ENCODE results near the gene PFKFB2.
"Not testable (repeated sequence)": the region's sequence is repeated elsewhere in the genome, so short reads cannot be mapped to it uniquely, and the experiment has no call there.

PFKFB2 gene

DNA sequence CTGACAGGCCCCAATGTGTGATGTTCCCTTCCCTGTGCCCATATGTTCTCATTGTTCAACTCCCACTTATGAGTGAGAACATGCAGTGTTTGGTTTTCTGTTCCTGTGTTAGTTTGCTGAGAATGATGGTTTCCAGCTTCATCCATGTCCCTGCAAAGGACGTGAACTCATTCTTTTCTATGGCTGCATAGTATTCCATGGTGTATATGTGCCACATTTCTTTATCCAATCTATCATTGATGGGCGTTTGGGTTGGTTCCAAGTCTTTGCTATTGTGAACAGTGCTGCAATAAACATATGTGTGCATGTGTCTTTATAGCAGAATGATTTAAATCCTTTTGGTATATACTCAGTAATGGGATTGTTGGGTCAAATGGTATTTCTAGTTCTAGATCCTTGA lies 11.7 kb upstream of the PFKFB2 start:
- DNase-seq = not testable (repeated sequence)

DNA sequence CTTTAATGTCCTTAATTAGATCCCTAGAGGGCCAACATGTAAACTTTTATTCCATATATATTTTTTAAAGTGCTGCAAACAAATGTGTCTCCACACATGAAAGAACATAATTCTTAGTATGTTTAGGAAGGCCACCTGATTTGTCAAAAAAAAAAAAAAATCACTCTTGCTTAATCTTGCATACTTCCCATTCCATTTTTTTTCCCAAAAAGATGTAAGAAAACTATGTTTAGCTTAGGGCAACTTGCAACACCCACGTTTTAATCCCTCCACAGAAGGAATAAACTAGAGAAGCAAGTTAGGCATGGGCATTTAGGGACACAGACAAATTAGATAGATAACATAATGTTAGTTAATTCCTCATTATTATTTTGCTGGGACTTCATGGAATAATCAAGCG lies 7.6 kb upstream of the PFKFB2 start:
- no peak for DNase-seq

DNA sequence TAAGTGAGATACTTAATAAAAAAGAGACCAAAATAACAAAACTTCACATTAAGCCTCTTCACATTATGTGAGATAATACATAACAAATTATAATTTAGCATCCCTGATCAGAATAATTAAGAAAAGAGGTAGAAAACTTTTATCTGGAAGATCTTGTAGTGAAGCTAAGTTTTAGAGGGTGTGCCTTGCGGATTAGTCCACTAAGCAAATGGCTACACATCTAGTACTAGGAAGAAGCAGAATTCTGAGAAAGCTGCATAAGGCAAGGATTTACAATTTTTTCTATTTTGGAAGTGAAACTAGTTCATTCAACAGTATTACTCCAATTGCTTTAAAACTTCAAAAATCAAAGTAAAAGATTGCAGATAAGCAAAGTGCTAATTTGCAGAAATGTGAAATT lies 5.6 kb upstream of the PFKFB2 start:
- DNase-seq = no peak

DNA sequence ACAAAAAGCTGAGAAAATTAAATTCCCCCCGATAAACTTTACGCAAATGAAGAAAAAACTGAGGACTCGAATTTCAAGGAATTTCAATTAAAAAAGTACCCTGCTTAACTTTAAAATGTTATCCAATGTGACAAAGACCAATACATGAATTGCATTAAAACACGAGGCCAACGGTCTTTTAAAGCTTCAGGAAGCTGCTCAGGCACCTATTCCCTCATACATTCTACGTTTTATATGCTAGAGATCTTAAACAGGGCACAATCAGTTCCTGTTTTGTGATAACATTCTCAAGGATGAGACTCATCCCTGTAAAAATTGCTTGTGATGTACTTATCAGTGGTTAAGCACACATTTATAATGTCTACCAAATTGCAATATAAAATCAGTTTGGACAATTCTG lies 5.0 kb upstream of the PFKFB2 start:
- no peak for DNase-seq

DNA sequence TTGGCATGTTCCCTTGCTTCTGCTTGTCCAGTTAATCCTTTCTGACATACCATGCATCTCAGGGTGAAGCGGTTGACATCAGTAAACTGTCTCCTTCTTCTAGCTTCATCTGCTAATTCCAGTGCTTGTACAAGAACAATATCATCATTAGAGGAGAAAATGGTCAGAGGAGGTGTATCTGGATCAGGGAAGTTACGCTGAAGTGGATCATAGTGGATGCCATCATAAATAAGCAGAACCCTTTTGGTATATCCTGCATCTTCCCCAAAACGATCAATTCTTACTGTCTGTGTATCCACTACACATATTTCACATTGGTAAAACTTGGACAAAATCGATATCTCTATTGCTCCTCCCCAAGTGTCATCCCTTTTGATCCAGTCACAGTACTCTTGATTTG lies 4.0 kb upstream of the PFKFB2 start:
- no peak for DNase-seq

DNA sequence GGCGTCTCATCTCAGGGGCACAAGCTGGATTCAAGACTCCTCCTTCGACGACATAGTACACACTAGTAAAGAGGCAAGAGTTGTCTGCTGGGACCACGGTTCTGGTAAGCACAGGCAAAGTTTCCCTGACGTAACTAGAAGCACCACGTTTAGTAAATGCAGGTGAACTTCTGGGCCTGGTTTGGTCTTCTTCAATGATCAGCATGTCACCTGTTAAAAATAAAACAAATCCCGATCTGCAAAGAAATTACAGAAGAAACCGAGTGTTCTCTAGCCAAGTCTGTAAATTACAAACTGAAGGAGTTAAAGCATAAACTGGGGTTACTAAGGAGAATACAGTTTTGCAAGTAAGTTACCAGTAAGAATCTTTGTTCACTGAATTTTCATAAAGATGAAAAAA lies 3.6 kb upstream of the PFKFB2 start:
- no peak for DNase-seq

DNA sequence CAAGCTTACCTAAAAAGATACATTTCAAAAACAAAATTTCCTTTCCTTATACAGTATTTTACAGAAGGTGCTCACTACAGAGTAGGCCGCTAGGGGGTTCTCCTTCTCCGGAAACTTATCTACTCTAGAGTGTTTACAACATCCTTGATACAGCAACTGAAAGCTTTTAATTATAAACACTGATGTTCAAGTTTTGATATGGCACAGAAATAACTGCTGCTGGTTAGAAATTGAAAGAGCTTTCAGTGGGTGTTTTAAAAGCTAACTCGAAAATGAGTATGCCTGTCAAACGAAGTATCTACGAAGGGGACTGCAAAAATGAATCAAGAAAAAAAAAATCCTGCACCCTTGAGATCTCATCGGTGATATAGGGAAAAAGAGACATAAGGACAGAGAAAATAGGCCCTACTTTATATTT lies 3.1 kb upstream of the PFKFB2 start:
- peak; percentile 51 for DNase-seq

DNA sequence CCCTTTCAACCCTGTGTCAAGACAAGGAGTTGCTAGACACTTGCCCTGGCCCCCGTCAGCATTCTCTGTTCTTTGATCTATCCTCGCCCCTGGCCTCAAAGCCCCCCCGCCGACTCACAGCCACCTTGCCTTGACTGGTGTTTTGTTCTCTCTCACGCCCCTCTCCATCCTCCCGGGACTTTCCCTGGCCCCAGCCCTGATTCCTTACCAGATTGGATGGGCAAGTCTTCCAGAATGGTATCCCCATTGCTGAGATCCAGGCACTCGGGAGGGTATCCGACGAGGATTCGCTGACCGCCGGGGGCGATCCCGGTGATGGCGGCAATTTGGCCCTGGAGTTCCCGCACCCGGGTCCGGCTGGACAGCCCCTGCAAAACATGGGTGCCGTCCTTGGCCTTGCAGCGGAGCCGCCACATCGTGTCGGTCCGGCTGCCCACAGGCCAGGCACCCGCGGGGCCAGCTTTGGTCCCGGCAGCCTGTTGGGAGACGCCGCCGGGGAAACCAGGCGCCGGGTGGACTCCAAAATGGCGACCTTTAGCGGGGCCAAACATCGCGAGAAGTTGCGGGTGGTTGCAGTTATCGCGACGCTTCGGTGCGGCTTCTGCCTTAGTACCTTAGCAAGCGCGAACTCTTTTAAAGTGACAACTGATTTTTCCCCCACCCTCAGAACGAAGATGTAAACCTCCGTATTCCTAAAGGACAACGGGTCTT lies 2.4 kb upstream of the PFKFB2 start:
- peak; percentile 90 for DNase-seq

DNA sequence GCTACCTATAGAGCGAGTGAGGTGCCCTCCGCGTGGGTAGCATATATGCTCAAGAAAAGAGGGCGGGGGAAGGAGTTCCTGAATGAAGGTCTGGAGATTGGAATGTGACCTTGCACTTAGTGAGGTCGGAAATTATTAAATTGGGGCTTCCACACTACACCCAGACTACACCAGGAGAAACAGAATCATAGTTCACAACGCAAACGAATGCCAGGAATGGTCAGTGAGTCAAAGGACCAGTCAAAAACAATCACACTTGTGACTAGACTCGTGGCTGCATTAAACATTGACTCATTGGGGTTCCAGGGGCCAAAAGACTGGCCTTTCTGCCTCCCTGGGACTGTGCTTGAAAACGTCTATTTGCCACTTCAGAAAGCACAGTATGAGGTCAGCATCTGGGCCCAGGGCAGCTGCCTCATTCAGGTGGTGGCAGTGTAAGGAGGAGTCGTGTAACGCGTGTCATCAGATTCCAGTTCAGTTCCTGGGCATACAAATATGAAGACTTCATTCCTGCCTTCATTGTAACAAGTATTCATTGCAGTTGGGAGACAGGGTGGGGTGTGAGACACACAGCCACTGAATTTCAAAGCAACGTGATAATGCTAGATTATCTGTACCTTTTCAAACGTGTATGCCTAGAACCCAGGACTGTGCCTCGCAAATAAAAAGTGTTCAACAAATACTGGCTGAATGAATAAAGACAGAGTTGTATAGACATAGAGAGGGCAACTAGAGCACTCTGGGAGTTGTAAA lies 1.7 kb upstream of the PFKFB2 start, which contains the start of gene YOD1:
YOD1 (minus strand) TSS at position 18 of the 753 bp plus-strand sequence. CDS start 178 bp downstream, outside the sequence.
- no peak for DNase-seq

DNA sequence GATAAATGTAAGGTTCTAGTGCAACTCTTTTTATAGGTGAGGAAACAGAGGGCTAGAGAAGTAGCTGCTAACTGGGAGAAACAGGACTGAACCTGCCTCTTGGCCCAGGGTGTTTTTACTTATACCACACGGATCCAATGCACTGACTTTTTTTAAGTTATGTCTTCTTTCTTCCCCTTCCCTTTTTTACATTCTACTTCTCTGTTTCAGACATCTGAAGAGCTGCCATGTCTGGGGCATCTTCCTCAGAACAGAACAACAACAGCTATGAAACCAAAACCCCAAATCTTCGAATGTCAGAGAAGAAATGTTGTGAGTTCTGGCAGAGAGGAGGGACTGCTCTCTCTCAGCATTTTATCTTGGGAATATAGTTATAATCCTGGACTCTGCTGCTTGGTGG lies 1.4 kb downstream of the PFKFB2 start:
- no peak for DNase-seq

DNA sequence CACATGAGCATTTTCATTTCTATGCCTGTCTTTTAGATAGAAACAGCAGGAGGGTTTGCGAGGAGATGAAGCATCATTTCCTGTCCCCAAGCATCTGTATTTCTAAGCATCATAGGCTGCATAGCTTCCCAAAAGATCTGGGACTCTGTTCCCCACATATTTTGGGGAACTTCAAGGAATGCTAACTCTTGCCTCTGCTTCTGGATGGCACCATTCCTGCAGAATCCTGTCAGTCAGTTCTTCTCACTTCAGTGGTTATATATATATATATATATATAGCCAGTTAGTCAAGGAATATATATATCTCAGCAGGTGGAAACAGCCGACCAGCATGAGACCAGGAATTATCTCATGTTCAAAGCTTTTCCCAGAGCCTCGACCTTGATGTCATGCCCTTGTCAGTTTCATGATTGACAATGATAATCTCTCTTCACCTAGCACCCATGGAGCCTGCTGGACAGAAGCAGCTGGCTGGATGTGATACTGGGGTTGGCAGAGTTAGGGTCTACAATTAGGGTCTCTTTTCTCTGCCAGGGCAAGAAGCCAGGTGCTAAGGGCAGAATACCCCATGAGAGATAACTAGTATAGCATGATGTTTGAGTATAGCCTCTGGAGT lies 2.4 kb downstream of the PFKFB2 start:
- DNase-seq = no peak

DNA sequence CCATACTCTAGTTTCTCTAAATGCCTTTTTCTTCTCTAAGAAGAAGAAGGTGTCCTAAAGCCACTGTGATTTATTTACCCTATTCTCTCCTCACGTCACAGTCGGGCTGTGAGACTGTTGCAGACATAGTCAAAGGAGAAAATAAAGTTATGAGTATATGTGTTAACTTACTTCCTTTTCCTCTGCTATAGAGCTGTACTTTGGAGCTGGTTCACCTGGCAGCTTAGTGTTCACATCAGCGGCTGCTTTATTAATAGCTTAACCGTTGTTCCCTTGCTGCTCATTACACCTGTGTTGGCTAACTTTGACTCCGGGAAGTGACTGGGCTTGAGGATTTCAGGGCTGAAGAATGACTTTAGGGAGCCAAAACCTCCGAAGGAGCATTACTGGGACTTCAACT lies 3.6 kb downstream of the PFKFB2 start:
- no peak for DNase-seq

DNA sequence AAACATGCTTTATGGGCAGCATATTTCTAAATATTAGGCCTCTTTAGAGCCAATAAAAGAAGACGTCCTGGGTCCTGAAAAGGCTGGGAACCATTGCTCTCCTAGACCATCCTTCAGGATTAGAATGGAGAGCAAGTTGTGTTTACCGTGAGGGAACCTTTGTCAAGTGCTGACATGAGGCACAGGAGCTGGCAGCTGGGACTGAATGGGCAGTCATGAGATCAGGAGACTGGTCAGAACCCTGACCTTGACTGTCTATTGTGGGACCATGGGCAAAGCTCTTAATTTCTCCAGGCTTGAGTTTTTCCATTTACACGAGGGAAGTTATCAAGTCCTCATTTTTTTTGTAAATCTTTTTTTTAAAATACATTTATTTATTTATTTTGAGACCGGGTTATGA lies 5.2 kb downstream of the PFKFB2 start:
- DNase-seq = no peak

DNA sequence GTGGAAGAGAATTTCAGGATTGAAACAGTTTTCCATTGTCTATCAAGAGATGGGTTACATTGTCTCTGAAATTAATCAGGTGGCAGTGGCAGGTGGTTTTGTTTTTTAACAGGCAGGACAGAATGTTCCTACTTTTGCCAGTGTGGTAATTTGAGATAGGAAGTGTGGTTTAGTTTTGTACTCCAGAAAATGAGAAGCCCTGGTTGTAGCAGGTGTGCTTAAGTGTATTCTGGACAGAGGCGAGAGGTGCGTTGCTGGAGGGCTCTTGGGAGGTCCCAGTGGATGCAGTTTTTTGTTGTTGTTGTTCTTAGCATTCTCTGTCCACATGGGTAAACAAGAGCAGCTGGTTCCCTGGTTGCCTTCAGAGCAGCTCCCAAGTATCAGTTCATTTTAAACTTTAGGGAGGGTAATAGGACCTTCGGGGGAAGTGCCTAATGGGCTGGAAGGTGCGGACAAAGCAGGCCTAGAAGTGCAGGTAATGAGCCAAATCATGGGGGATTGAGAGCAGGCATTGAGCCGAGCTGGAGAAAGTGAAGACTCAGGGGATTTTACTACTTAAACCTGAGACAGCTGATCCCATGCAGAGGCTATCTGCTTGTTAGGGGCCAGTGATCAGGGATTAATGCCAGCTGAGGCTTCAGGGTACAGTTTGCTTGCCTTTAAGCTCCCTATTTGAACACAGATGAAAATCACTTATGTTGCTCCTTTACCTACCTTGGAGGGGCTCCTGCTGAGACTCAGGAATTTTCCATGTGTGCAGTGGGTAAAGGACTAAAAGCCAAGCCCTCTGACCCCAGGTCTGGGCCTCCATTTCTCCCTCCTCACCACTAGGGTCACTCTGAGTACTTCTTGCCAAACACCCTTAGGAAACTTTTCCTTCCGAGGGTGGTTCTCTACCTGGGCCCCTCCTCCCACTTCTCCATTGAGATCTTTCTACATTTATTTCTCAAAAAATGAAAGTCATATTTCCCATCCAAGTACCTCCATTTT lies 6.1 kb downstream of the PFKFB2 start:
- no peak for DNase-seq

DNA sequence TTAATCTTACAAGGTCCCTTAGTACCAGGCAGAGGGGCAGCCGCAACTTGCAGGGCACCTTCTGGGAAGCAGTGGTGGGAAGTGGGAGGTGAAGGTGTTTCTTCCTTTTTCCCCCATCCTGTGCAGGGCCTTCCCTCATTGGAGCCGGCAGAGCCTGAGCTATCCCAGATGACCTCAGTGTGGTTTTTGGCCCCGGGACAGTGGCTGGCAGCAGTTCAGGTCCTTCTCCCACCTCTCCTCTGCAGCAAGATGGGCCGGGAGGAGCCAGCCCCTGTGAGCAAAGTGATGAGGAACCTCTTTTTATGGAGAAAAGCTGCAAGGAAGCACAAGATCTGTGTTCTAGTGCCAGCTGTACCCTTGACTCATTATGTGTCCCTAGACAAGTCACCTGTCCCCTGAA lies 6.8 kb downstream of the PFKFB2 start:
- DNase-seq = no peak

DNA sequence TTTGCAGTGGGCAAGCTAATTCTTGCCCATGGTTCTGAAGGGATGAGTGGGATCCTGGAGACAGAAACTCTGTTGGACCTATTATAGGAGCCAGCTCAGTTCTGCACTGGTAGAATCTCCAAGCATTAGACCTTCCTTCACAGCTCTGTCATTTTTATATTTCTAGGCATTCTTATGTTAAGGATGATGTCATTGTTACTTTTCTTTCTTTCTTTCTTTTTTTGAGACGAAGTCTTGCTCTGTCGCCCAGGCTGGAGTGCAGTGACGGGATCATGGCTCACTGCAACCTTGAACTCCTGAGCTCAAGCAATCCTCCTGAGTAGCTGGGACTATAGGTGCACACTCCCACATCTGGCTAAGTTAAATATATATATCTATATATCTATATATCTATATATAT lies 7.5 kb downstream of the PFKFB2 start:
- no peak for DNase-seq

DNA sequence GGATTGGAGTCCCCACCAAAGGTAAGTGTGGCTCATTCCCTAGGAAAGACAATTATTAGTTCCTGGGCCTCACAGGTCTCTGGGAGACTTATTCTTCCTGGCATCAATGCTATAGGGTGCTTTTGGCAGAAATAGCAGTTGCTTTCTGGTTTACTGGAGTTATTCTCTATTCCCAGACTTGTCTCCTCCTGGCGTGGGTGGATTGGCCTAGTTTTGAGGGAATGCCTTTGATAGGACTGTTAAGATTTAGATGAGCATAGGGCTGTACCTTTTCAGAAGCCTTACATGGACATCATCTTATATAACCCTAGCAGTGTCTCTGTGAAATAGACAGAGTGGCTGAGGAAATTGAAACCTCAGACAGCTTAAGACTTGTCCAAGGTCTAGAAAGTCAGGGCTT lies 9.0 kb downstream of the PFKFB2 start:
- no peak for DNase-seq

DNA sequence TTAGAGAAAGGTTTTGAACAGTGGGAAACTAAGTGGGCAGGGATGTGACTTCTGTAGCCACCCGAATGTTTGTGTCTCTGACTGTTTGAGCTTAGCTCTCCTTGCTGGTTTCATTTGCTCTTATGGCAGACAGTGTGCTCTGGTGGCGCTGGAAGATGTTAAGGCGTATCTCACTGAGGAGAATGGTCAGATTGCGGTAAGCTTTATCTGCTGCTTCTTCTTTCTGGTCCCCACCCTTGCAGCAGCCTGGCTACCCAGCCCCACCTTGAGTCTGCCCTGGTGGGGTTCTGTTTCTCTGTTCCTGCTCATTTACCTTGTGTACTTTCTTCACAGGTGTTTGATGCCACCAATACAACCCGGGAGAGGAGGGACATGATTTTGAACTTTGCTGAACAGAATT lies 9.9 kb downstream of the PFKFB2 start:
- DNase-seq = no peak

DNA sequence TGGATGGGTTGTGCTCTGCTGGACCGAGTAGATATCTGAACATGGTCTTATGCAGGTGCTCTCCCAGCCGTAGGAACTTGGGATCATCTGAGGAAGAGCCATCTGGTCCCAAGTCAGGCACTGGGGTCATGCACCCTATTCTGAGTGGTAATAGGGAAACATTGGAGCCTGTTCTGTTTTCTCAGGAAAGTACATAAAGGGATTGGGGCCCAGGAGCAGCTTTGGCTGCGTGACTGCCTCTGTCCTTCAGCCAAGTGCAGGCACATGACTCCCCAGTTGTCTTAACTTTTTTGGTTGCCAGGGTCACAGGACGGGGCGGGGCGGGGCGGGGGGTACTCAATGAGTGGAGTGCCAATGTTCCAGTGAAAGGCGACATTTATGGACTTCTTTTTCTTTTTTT lies 11.5 kb downstream of the PFKFB2 start:
- no peak for DNase-seq

DNA sequence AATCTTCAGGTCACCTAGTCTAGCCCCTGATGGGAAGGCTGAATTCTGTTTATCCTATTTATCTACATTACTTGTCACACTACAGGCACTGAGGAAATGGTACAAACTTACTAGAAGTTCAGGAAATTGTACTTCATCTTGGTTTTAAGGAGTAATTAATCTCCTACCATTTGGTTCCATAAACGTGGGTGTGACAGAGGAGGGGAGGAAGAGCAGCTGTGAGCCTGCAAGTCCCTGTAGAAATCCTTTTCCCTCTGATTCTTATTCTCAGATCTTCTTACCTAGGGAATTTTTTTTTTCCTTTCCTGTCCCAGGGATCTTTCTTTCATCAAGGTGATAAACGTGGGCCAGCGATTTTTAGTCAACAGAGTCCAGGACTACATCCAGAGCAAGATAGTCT lies 14.1 kb downstream of the PFKFB2 start:
- no peak for DNase-seq

DNA sequence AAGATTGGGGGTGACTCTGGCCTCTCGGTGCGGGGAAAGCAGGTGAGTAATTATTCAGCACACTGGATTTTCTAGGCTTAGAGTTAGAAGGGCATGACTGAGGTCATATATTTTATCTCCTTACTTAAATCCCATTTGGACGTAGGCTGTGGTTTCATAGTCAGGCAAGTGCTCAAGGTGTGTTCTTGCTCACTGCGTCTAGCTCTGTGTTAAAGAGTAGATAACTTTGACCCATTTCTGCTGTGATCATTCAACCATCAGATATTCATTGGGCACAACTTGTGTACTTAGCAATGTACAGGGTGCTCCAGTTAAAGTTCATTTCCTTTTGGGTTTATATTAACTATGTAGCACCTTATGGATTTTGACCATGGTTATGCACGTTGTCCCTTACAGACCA lies 14.6 kb downstream of the PFKFB2 start:
- no peak for DNase-seq

DNA sequence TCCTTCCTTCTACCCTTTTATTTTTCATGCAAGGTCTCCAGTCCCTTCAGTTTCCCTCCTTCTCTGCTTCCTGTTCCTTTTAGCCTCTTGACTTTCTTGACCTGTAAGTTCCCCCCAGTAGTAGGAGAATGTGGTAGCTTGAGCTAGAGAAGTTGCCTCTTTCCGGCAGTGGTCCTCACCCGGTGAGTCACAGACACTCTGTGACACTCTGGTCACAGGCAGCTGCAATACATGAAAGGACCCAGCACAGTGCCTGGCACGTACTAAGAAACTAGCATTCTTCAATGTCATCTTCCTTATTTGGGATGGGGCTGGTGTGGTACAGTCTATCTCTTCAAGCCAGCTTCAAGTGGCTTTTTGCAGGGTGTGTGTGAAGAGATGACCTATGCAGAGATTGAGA lies 16.0 kb downstream of the PFKFB2 start:
- DNase-seq = no peak
